ENCODE measurements around the gene CALR.
A peak's percentile ranks its signal among the peaks of the same experiment; 100 is the strongest.

The CALR gene

GRCh38 chr19:12937927-12938778, at the start of gene CALR (continued):
- TF ChIP-seq ZNF777 (tag by site-specific recombination; IDR thresholded peaks at IDR 0.05; ENCODE audit: borderline replicate concordance) (no peak), TRIM28 (IDR thresholded peaks at IDR 0.05; ENCODE audit: borderline replicate concordance, low read length) (no peak), ZNF529 (tag by site-specific recombination; IDR thresholded peaks at IDR 0.05; ENCODE audit: insufficient replicate concordance) (no peak), ZNF157 (tag by site-specific recombination; IDR thresholded peaks at IDR 0.05) (no peak), ZNF600 (tag by site-specific recombination; IDR thresholded peaks at IDR 0.05) (peak; percentile 37), AEBP2 (tag by site-specific recombination; IDR thresholded peaks at IDR 0.05; ENCODE audit: borderline replicate concordance) (no peak), ZNF692 (tag by site-specific recombination; IDR thresholded peaks at IDR 0.05) (peak; percentile 71), ZNF18 (tag by site-specific recombination; IDR thresholded peaks at IDR 0.05) (no peak), PRDM1 (tag by site-specific recombination; IDR thresholded peaks at IDR 0.05) (no peak), ZNF311 (tag by site-specific recombination; IDR thresholded peaks at IDR 0.05; ENCODE audit: borderline replicate concordance) (no peak), ZNF398 (tag by site-specific recombination; IDR thresholded peaks at IDR 0.05) (peak; percentile 49; the same call in 1 of the 2 replicates), ZNF112 (tag by site-specific recombination; IDR thresholded peaks at IDR 0.05) (no peak), MEIS1 (CRISPR knock-in tag; IDR thresholded peaks at IDR 0.05; ENCODE audit: borderline replicate concordance) (no peak), ZNF404 (tag by site-specific recombination; IDR thresholded peaks at IDR 0.05) (no peak), INSM2 (tag by site-specific recombination; IDR thresholded peaks at IDR 0.05) (peak; percentile 30; the same call in 1 of the 2 replicates), ZNF624 (tag by site-specific recombination; IDR thresholded peaks at IDR 0.05) (no peak), ZNF791 (tag by site-specific recombination; IDR thresholded peaks at IDR 0.05) (no peak), KLF7 (tag by site-specific recombination; IDR thresholded peaks at IDR 0.05; ENCODE audit: borderline replicate concordance) (peak; percentile 55; the same call in 1 of the 2 replicates), ZNF660 (tag by site-specific recombination; IDR thresholded peaks at IDR 0.05) (peak; percentile 84), ATF2 (tag by site-specific recombination; IDR thresholded peaks at IDR 0.05; ENCODE audit: low read depth) (no peak), ZNF184 (tag by site-specific recombination; IDR thresholded peaks at IDR 0.05) (no peak), ZNF433 (tag by site-specific recombination; IDR thresholded peaks at IDR 0.05; ENCODE audit: low read depth) (no peak), ZNF654 (tag by site-specific recombination; IDR thresholded peaks at IDR 0.05; ENCODE audit: low read depth) (no peak), ZNF146 (tag by site-specific recombination; IDR thresholded peaks at IDR 0.05) (0 out of 2 replicates have a peak, but pooled peaks have one; percentile 25), ZNF488 (tag by site-specific recombination; IDR thresholded peaks at IDR 0.05) (no peak), ZNF266 (tag by site-specific recombination; IDR thresholded peaks at IDR 0.05; ENCODE audit: low read depth) (no peak)
